ENCODE results near the gene FCN3.

- TF ChIP-seq, protein P1, sequence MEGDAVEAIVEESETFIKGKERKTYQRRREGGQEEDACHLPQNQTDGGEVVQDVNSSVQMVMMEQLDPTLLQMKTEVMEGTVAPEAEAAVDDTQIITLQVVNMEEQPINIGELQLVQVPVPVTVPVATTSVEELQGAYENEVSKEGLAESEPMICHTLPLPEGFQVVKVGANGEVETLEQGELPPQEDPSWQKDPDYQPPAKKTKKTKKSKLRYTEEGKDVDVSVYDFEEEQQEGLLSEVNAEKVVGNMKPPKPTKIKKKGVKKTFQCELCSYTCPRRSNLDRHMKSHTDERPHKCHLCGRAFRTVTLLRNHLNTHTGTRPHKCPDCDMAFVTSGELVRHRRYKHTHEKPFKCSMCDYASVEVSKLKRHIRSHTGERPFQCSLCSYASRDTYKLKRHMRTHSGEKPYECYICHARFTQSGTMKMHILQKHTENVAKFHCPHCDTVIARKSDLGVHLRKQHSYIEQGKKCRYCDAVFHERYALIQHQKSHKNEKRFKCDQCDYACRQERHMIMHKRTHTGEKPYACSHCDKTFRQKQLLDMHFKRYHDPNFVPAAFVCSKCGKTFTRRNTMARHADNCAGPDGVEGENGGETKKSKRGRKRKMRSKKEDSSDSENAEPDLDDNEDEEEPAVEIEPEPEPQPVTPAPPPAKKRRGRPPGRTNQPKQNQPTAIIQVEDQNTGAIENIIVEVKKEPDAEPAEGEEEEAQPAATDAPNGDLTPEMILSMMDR (conservative IDR thresholded peaks at IDR 0.05; ENCODE audit: low read depth, low read length) = no peak
- TF ChIP-seq RFX5 (IDR thresholded peaks at IDR 0.05; ENCODE audit: low read depth, low read length) (no peak), SMC3 (IDR thresholded peaks at IDR 0.05; ENCODE audit: low read depth, low read length) (no peak), POLR2A (IDR thresholded peaks at IDR 0.05; ENCODE audit: low read depth, low read length) (no peak), CEBPB (IDR thresholded peaks at IDR 0.05; ENCODE audit: low read depth, low read length) (no peak), FOS (IDR thresholded peaks at IDR 0.05; ENCODE audit: low read depth, low read length) (no peak), MAZ (IDR thresholded peaks at IDR 0.05; ENCODE audit: borderline replicate concordance, low read depth, low read length) (no peak)
- TF ChIP-seq, protein P2, sequence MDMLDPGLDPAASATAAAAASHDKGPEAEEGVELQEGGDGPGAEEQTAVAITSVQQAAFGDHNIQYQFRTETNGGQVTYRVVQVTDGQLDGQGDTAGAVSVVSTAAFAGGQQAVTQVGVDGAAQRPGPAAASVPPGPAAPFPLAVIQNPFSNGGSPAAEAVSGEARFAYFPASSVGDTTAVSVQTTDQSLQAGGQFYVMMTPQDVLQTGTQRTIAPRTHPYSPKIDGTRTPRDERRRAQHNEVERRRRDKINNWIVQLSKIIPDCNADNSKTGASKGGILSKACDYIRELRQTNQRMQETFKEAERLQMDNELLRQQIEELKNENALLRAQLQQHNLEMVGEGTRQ (IDR thresholded peaks at IDR 0.05; ENCODE audit: low read depth, low read length) = no peak
Measured at GRCh38 chr1:27342391-27342777, 32.2 kb downstream of the FCN3 start.
